HG03520 (cell line): Measurements from ENCODE around the gene SNX9.
"Not testable (repeated sequence)": the region's sequence is repeated elsewhere in the genome, so short reads cannot be mapped to it uniquely, and the experiment has no call there.

Experiments
- ATAC-seq: cut with Tn5 transposase; IDR thresholded peaks from one replicate; pipeline ENCODE4 v1.9.1; 2021; ENCODE audit warnings: mild to moderate bottlenecking, moderate library complexity; ENCODE audit not compliant: unreplicated experiment

Gene SNX9

DNA sequence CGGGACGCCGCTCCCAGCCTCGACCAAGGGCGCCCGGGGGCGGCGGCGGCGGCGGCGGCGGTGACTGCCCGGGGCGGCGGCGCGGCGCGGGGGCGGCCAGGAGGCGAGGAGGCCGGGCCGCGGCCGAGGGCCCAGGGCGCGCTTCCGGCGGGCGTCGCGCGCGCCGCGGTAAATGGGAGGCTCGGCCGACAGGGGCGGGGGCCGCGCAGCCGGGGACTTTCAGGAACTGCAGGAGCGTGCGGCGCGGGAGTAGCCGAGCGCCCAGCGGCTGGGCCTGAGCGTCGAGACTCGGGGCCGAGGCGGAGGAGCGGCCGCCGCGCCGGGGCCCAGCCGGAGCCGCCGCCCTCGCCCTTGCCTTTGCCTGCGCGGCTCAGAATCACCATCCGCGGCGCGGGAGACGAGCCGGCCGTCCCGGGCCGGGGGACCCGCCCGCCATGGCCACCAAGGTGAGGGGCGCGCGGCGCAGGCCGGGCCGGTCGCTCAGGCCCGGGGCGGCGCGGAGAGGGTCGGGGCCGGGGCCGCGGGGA is at the start of gene SNX9:
Gene SNX9 (plus strand): TSS at position 246 of the 527 bp plus-strand sequence. CDS start 189 bp downstream, at position 435.
- peak; percentile 60 for ATAC-seq

DNA sequence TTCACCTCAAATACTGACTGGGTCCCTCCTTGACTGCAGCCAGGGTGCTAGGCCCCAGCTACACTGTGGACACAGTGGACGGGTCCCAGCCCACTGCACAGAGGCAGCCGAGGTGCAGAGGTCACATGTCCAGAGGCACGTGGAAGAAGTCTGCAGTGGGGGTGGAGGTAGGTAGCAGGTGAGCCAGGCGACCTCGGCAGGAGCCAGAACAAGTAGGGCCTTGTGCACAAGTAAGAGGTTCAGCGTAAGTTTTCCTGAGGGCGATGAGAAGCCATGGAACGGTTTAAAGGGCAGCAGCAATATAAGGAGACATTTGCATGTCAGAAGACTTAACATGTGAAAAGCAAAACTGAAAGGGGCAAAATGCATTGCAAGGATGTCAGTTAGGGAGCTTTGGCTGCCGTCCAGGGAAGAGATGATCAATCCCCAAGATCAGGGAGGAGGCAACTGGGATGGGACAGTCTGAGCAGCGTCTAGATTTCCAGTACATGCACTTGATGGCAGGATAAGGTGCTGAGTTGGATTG is 49.7 kb upstream of the SNX9 start:
- ATAC-seq = no peak

DNA sequence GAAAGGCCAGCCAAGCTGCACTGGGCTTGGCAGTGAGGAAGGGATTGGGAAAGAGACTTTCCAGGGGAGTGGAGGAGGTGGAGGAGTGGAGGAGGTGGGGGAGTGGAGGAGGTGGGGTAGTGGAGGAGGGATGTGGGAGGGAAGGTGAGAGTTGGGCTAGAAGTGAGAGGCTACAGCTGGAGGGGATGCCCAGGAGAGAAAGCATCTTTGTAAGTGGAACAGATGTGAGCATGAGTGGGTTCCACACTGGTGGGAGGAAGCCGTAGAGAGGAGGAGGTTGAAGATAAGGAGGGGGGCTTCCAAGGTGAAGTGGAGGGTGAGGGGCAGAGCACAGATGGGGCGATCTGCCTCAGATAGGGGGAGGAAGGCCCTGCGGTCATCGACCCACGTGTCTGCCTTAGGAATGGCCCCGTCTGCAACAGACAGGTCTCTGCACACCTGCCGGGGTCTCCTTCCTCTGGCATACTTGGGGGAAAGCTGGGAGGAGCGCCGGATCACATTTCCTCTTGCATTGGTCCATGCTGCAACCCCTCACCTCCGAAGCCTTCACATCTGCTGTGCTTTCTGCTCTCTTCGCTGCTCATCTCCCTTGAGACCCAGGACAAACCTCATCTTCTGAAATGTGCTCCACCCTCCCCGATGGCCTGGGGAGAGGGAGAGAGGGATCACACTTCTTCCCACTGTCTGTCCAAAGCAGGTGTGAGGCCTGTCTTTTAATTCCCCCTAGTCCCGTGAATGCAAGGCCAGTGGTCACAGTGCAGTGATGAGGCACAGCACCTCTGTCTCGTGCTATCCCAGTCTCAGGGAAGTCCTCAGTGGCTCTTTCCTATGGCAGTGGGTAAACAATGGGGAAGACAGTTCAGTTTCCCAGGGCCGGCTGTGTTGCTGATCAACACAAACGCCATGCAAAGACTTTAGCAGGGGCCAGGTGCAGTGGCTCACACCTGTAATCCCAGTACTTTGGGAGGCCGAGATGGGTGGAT is 48.6 kb upstream of the SNX9 start:
- no peak for ATAC-seq

DNA sequence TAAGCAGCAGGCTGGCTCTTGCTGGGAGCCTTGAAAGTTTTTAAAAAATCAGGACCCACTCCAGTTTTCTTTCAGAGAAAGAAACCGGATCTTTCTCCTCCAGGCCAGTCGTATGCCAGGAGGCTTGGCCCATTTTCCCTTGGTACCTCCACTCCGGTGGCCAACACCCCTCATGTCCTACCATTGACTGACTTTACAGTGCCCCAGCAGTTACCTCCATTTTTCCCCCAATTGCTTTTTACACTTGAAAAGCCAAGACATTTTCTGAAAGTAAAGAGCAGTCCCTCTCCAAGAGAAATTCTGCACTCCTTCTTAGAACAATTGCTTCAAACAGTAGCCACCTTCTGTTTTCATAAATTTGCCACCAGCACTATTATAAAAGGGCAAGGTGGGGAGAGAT is 47.7 kb upstream of the SNX9 start:
- ATAC-seq = no peak

DNA sequence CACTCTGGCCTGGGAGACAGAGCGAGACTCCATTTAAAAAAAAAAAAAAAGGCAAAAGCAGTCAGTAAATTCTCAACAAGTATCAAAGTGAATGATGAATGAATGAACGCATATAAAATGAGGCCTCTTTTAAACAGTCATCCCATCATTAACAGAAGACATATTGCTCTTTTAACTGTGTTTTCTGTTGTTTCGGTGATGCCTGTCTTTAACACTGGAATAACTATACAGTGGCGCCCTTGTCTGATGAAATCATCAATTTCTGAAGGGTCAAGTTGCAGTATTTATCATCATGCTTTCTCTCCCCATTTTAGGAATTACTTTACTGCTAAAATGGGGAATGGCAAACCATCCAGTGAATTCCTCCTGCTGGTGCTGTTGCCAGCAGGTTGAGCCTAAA is 45.7 kb upstream of the SNX9 start:
- ATAC-seq = no peak

DNA sequence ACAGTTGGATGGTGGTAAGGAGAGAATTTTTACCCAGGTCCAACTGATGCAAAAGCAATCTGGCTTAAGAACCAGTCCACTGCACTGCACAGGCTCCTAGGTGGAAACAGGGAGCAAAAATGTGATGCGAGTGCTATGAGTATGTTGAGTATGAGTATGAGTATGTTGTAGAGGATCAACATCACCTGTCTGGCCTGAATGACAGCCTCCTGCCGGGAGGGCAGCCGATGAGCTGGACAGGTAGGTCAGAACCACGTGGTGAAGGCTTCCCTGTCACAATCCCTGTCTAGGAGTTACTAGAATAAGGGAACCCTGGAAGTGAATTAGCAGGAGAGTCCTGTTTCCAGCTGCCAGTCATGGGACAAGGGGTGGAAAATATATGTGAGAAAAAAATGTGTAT is 44.3 kb upstream of the SNX9 start:
- no peak for ATAC-seq

DNA sequence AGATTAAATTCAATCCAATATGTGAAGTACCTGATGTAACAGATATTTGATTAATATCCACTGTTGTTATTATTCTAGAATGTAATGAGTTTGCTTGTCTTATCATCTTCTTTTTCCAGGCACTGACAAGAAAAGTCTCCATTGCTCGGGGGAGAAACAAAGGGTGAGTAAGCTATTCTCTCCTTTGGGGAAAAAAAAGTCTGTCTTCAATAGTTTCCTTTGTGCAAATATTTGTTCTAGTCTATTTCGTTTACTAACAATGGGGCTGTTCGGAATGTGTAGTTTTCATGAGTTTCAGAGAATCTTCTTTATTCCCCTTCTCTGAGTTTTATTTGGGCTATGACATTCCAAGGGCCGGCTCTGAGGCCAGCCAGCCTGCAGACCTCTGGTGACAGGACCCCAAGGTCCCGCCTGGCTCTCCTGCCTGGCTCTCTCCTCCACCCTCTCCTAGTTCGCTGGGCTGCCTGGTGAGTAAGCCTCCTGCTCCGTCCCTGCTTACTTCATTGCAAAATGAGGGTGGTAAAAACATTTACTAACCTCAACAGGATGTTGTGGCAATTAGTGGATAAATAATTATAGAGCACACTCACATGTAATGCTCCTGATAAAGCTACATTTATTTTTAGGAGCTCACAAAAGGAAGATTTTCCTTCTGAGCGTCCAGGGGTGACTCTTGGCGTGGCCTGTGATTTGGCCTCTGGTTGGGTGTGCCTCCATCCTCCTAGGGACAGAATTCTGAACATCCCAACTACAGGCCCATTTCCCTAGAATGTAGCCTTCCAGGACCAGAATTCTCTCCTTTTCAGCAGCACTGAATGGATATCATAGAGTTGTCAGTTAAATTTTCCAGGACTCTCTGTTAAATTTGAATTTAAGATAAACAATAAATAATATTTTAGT is 43.1 kb upstream of the SNX9 start:
- ATAC-seq = no peak

DNA sequence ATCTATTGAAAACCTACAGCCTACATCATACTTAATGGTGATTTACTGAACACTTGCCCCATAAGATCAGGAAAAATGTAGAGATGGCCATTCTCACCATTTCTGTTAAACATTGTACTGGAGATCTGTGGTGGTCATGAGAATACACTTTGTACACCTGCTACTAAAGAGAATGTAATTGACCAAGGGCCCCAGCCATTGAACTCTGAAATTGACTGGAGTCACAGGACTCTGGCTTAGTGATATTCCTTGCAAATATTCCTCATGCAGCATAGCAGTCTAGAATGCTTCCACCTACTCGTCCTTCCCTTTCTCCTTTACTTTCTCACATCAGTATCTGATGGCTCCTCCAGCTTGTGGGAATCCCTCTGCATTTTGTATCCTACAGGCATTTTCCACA is 37.4 kb upstream of the SNX9 start:
- no peak for ATAC-seq

DNA sequence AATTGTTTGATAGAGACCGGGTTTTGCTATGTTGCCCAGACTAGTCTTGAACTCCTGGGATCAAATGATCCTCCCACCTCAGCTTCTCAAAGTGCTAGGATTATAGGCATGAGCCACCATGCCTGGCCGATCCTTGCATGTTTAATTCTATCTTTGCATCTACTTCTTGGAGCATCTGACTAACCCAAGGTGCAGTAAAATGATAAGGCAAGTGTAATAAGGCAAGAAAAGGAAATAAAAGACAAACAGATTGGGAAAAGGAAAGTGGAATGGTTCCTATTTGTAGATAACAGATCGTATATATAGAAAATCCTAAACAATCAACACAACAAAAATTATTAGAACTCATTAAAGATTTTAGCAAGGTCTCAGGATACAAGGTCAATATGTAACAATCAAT is 36.8 kb upstream of the SNX9 start:
- no peak for ATAC-seq

DNA sequence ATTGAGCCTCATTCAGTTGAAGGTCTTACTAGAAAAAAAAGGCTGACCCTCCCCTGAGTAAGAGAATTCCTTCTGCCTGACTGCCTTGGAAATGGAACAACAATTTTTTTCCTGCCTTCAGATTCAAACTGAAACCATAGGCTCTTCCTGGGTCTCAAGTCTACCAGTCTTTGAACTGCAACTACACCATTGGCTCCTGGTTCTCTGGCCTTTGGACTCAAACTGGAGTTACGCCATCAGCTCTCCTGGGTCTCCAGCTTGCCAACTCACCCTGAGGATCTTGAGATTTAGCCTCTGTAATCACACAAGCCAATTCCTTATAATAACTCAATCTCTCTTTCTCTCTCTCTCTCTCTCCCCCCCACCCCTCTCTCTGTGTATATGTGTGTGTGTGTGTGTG is 36.0 kb upstream of the SNX9 start:
- no peak for ATAC-seq

DNA sequence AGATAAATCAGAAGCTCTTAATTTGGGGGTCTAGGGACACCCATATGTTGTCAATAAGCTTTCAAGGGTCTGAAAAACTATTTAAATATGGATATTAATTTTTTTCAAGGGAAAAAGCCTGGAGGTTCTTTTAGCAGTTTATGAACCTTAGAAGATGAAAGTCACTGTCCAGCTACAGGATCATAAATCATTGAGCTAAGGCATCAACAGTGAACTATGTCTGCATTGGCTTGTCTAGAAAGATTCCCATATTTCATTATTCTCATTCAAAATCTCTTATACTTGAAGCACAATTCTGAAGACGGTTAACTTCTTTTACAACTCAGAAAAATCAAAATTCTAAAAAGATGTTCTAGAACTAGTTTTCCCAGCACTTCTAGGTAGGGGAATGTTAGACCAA is 34.9 kb upstream of the SNX9 start:
- no peak for ATAC-seq

DNA sequence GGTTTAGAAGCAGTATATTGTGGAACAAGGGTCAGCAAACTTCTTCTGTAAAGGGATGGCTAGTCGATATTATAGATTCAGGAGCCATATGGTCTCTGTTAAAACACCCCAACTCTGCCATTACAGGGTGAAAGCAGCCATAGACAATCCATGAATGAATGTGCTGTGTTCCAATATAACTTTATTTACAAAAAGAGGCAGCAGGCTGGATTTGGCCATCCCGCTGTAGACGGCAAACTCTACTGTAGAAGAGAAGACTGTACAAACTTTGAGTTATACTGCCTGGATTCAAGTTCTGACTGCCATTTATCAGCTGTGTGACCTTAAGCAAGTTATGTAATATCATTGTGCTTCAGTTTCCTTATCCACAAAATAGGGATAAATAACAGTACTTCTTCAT is 33.7 kb upstream of the SNX9 start:
- no peak for ATAC-seq

DNA sequence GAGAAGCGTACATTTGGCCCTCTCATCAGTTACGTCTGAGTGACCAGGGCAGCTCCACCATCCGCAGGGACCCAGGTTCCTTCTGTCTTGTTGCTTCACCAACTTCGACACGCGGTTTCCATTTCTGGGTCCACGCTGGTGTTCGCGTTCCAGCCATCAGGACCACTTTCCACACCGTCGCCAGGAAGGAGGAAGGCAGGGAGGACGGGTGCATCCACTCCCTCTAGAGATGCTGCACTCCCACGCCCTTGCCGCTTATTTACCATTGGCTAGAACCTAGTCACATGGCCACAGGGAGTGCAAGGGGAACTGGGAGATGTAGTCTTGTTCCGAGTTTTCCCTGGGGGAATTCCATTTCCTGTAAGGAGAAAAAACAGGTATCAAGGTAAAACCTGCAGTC is 33.2 kb upstream of the SNX9 start:
- ATAC-seq = no peak

DNA sequence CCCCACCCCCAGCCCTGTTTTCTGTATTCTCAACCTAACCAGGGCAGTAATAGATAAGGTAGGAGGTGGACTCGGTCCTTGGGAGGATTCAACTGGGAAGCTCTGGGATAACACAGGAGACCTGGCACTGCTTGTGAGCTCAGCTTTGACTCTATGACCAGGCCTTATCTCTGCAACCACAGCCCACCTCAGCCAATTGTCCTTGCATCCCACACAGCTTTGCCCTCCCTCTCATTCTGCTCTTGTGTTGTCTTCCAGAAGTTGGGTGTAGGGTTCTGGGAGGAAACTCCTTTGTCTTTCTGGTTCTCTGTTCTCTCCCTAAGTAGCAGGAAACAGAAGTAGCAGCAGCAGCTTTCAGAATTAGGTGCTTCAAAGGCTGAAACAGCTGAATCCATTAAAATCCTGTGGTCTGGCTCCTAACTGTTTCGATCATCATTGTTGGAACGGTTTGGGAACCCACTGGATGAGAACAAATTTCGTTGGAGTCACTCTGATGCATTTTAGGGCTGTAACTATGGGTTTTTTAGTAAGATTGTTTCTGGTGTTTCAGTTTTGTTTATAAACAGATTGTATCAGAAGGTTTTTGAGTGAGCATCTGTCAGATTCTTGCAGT is 32.4 kb upstream of the SNX9 start:
- no peak for ATAC-seq

DNA sequence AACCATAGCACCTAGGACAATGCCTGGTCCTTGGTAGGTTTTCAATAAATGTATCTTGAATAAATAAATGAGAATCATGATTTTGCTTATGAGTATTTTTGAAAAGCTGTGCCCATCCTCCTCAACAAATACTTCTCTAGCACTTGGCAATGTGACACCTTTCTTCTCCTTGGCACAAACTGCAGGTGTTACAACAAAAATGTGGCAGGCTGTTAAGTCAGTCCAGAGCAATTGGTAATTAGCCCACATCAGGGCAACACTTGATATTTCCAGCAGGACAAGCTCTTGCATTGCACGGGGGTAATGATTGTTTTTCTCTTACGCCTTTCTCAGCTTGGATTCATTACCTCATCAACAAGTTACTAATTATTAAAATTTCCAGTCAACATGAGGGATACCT is 31.6 kb upstream of the SNX9 start:
- no peak for ATAC-seq

DNA sequence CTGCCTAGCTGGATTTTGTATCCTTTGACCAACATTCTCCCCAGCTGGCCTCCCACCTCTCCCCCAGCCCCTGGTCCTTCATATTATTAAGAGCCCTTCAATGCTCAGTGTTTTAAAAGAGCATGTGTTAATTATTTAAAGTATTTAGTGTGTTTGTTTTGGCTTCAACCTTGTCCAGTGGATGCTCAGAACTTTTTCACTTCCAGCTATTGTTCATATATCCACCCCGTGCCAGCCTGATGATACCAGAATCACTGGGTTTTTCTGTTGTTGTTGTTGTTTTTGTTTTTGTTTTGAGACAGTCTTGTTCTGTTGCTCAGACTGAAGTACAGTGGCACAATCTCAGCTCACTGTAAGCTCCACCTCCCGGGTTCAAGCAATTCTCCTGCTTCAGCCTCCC is 30.4 kb upstream of the SNX9 start:
- no peak for ATAC-seq

DNA sequence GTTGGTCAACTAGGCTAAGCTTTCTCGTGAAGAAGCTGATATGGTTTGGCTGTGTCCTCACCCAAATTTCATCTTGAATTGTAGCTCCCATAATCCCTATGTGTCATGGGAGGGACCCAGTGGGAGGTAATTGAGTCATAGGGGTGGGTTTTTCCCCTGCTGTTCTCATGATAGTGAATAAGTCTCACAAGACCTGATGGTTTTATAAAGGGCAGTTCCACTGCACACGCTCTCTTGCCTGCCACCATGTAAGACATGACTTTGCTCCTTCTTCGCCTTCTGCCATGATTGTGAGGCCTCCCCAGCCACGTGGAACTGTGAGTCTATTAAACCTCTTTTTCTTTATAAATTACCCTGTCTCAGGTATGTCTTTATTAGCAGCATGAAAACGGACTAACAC is 29.0 kb upstream of the SNX9 start:
- ATAC-seq = not testable (repeated sequence)

DNA sequence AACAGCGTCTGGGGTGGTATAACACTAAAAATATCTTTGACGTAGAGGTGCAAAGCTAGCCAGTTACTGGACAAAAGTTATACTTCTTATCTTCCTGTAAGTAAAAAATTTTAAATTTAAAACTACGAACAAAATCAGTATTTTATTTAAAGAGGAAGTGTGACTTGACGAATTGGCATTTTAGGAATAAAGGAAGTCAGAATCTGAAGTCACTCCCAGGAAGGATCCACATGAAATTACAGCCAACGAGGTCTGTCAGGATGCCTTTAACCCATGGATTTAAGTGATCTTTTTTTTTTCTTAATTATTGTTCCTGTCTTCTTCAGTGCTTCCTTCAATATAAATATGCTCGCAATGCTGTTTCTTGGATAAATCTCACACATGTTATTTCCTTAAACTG is 27.2 kb upstream of the SNX9 start:
- no peak for ATAC-seq

DNA sequence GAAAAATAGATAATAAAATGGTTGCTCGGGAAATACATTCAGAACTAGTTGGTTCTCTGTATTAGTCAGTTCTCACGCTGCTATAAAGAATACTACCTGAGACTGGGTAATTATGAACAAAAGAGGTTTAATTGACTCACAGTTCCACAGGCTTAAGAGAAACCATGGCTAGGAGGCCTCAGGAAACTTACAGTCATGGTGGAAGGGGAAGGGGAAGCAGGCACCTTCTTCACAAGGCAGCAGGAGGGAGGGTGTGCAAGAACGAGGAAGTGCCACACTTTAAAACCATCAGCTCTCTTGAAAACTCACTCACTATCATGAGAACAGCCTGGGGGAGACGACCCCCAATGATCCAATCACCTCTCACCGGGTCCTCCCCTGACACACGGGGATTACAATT is 24.2 kb upstream of the SNX9 start:
- ATAC-seq = no peak

DNA sequence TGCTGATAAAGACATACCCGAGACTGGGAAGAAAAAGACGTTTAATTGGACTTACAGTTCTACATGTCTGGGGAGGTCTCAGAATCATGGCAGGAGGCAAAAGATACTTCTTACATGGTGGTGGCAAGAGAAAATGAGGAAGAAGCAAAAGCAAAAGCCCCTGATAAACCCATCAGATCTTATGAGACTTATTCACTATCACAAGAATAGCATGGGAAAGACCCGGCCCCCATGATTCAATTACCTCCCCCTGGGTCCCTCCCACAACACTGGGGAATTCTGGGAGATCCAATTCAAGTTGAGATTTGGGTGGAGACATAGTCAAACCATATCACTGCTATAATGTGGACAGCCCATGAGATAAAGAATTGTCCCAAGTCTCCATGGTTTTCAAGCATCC is 23.5 kb upstream of the SNX9 start:
- ATAC-seq = not testable (repeated sequence)
